Measurements from ENCODE around the gene AMZ2.
"Not testable (repeated sequence)": the region's sequence is repeated elsewhere in the genome, so short reads cannot be mapped to it uniquely, and the experiment has no call there.

The AMZ2 gene

DNA sequence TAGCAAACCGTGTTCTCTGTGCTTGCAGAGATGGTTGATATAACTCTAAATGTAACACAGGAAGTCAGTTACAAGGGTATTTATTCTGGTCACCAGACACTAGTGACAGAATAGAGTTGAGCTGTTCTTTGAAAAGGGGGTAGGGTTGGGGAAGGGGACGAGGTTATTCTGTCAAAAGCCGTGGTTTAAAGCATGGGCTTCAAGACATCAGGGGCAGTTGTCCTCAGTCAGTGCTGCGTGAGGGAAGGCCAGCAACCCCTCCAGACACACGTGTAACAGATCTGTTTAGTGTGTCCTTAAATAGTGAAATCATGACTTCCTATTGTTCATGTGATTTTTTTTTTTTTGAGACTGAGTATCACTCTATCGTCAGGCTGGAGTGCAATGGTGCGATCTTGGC lies 5.6 kb downstream of the AMZ2 start:
- DNase-seq (ENCODE audit: low read depth) = not testable (repeated sequence)

DNA sequence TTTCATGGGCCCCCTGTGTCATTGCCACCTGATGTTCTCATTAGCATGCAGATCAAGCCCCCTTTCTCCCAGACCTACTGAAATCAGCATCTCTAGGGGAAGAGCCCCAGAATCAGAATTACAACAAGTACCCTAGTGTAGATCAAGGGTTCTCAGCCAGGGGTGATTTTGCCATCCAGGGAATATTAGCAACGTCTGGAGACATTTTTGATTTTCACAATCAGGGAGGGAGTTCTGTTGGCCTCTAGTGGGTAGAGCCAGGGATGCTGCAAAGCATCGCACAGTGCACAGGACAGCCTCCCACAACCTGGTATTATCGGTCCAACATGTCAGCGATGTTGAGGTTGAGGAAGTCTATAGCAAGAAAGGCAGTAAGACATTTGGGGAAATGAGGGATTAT lies 7.3 kb downstream of the AMZ2 start:
- DNase-seq (ENCODE audit: low read depth) = no peak

DNA sequence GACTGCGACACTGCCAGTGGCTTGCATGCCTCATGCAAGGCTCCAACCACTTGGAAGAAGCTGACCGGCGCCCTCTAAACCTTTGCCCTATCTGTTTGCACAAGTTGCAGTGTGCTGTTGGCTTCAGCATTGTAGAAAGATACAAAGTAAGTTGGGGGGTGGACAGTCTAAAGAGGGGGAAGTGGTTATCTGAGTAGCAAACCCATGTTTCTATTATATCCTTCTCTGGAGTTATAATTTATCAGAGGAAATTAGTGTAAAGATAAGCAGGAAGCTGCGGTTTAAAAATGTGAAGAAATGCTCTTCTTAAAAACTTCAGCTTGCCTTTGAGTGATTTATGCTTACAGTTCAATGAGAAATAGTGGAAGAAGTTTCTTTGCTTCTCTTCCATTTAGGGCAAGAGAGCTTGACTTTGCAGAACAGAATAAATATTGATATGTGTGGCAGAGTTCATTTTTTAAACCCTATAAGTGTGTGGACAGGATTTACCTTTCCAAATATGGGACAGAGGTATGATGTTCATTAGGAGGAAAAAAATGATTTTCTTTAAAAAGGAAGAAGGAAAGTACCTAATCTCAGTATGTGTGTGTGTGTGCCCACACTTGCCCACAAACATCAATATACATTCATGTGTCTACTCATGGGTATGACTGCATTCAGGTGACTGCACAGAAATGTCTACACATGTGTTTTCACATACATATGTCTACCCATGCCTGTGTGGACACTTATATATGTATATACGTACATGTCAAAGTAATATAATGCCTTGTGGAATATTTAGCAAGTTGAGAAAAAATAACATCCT lies 8.1 kb downstream of the AMZ2 start:
- DNase-seq (ENCODE audit: low read depth) = no peak

DNA sequence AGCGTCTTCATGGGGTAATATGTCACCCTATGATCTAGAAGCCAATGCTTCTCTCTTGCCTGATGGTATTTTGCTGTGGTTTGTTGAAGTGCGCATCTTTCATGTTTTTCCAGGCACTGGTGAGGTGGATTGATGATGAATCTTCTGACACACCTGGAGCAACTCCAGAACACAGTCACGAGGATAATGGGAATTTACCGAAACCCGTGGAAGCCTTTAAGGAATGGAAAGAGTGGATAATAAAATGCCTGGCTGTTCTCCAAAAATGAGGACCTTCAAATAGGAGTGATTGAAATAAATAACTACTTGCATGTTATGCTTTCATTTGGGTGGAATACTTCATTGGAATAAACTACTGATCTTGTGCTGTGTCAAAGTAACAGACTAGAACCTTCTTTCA lies 8.9 kb downstream of the AMZ2 start:
- DNase-seq (ENCODE audit: low read depth) = not testable (repeated sequence)

DNA sequence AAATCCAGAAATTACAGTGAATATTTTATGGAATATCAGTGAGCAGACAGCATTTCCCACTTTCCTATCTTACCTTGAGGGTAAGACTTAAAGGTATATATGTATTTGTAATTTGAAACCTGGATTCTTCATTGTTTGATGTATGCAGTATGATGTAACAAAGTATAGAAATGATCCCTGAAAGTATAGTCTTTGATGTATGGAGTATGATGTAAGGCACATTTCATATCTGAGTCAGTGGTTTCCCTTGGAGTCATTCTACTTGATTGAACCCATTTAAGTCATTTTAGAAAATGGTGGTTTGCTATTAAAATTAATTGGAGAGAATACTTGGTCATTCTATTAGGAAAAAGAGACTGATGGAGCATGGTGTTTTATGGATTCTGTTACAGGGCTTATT lies 10.1 kb downstream of the AMZ2 start:
- no peak for DNase-seq (ENCODE audit: low read depth)

DNA sequence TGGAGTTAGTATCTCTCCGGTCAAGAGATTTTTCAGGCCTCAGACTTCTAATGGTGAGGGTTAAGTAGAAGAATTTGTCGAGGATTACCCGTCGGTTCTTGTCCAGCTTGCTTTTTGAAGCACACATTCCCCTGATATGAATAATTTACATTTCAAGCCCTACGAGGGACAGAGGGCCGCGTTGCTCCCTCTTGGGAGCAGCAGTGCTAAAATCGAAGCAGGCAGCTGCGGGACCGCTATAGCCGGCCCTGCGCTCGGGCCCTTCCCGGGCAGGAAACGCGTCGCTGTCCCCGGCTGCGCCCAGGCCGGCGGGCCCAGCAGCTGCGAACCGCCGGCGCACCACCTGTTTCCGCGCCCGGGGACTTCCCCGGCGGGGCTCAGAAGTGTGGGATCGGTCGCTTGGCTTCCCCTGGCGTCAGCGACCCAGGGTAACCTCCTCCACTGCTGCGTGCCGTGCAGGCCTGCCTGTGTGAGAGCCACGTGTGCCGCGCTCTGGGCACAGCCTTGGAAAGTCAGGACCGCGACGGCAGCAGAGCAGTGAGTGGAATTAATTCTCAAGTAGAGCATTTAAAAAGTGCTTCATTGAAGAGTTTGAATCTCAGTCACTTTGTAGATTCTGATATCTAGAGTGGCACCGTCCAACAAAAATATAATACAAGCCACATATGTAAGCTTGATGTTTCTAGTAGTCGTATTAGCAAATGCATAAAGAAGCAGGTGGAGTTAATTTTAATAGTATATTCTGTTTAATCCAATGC lies 11.2 kb downstream of the AMZ2 start:
- DNase-seq (ENCODE audit: low read depth) = peak; percentile 58

DNA sequence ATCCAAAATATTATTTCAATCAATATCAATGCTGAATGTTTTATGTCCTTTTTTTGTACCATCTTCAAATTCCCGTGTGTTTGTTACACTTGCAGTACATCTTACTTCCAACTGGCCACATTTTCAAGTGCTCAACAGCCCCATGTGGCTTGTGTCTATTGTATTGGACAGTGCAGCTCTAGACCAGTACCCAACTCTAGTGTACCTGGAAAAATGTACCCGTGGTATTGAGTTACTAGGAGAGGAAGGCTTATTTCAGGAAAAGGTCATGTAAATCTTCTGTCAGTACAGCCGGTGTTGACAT lies 11.8 kb downstream of the AMZ2 start:
- DNase-seq (ENCODE audit: low read depth) = not testable (repeated sequence)

DNA sequence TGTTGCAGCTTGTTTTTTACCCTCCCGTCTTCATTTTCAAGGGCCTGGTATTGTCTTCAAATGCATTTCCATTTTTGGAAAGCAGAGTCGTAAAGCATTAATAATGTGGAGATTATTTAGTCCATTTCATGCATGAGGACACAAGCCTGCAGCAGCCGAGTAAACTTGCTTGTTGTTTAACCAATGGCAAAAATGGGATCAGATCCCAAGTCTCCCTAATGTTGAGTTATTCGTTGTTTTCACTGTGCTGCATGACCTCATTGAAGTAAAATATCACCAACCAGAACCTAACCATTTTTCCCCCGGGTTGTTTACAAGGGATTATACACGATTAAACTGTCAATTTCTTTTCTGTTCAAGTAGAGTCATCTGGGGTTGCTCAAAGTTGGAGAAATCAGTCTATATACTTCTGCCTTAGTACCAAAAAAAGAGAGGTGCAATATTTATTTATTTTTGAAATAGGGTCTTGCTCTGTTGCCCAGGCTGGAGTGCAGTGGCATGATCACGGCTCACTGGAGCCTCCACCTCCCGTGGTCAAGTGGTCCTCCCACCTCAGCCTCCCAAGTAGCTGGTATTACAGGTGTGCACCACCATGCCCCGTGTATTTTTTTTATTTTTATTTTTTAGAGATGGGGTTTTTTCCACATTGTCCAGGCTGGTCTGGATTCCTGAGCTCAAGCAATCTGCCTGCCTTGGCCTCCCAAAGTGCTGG lies 12.4 kb downstream of the AMZ2 start:
- no peak for DNase-seq (ENCODE audit: low read depth)

DNA sequence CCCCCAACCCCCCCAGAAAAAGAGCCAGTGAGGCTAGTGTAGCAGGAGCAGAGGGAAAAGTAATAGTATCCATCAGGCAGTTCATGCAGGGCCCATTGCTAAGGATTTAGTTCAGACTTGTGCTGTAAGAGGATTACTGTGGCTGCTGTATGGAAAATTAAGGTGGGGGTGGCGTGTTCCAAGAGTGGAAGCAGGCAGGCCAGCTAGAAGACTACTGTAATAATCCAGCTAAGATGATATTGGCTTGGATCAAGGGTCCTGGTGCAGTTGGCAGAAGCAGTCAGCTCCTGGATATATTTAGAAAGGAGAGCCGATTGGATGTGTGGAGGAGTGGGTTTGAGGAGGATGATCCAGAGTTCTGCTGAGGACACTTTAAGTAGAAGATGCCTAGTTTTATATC lies 14.6 kb downstream of the AMZ2 start:
- not testable (repeated sequence) for DNase-seq (ENCODE audit: low read depth)

DNA sequence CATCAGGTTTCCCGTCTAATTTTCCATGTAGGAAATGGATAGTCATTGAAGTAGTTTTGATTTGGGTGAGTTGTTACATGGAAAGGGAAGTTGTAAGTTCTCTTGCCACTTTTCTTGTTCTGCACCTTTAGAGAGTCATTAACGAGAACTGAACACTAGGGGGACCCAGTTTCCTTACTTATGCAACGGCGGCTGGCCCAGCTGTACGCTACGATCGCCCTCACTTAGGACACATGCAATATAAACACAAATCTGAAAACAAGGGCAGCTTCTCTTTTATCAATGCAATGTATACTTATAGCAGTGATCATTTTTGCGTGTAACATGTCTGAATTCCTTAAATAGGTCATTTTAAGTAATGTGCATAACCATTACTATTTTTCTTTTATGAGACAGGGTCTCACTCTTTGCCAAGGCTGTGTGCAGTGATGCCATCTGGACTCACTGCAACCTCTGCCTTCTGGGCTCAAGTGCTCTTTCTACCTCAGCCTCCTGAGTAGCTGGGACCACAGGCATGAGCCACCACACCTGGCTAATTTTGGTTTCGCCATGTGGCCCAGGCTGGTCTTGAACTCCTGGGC lies 15.3 kb downstream of the AMZ2 start:
- not testable (repeated sequence) for DNase-seq (ENCODE audit: low read depth)

DNA sequence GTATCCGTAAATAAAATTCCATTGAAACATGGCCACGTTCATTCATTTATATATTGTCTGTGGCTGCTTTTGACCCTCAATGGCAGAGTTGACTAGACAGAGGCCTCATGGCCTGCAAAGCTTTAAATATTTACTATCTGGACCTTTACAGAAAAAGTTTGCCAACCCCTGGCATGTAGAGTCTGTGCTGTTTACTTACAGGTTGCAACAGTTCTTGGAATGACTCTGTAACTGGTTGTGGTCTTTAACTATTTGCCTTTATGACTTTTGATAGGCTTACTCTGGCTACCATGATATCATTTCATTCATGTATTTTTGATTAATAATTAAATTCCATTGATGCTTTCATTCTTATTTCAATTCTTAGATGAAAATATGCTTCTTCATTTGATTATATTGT lies 18.0 kb downstream of the AMZ2 start:
- DNase-seq (ENCODE audit: low read depth) = not testable (repeated sequence)

DNA sequence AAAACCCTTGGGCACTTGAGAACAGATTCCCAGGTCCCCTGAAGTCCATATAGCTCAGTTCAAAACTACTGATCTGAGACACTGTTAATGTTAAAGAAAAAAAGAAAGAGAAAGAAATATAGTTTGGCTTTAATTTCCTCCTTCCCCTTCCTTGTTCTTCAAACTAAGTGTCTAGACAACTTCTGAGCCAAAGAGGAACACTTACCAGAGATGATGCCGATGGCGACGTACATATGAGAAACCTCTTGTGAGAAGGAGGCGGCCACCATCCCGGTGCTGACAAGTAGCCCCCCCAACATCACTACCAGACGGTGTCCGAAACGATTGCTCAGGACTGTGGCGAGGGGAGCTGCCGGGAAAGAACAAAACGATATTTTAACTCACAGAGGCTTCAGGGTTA lies 25.9 kb downstream of the AMZ2 start:
- DNase-seq (ENCODE audit: low read depth) = no peak

DNA sequence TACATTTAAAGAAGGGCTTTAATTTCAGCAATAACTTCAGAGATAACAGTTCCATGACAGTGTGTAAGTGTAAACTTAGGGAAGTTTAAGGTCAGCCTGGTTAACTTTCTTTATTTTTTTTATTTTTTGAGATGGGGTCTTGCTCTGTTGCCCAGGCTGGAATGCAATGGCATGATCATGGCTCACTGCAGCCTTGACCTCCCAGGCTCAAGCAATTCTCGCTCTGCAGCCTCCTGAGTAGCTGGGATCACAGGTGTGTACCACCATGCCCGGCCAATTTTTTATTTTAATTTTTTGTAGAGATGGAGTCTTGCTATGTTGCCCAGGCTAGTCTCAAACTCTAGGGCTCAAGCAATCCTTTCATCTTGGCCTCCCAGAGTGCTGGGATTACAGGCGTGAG lies 28.5 kb downstream of the AMZ2 start:
- DNase-seq (ENCODE audit: low read depth) = not testable (repeated sequence)

DNA sequence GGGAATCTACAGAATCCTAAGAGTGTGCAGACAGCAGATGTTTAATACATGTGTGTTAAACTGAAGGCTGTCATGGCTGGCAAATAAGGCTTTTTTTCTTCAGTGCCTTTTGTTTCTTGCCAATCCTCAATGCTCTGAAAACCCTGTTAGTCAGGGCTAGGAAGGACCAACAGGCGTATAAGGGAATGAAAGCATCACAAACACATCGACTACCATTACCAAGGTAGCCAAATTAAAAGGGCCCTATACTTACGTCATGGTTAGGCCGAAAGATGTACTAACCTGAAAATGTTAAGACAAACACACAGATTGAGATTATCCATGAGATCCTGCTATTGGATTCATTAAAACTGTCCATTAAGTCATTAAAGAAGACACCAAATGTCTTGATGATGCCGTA lies 30.0 kb downstream of the AMZ2 start:
- DNase-seq (ENCODE audit: low read depth) = no peak

DNA sequence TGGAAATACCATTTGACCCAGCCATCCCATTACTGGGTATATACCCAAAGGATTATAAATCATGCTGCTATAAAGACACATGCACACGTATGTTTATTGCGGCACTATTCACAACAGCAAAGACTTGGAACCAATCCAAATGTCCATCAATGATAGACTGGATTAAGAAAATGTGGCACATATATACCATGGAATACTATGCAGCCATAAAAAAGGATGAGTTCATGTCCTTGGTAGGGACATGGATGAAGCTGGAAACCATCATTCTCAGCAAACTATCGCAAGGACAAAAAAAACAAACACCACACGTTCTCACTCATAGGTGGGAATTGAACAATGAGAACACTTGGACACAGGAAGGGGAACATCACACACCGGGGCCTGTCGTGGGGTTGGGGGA lies 34.1 kb downstream of the AMZ2 start:
- not testable (repeated sequence) for DNase-seq (ENCODE audit: low read depth)

DNA sequence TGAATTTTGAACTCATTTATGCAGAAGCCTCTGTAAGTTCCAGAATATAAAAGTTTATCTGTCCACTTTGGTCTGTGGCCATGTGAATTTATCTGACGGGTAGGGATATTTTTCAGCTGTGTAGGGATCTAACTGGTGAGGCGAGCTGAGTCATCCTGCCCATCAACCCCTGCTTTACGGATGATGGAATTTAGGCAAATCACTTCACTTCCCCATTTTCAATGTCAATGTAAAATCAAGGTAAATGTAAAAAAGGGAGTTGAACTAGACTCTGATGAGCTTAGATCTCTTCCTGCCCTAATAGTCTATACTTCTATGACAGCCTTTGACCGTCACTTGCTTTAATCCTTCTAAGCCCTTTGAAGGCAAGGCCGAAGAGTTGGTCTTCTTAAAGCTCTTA lies 40.5 kb downstream of the AMZ2 start:
- no peak for DNase-seq (ENCODE audit: low read depth)

DNA sequence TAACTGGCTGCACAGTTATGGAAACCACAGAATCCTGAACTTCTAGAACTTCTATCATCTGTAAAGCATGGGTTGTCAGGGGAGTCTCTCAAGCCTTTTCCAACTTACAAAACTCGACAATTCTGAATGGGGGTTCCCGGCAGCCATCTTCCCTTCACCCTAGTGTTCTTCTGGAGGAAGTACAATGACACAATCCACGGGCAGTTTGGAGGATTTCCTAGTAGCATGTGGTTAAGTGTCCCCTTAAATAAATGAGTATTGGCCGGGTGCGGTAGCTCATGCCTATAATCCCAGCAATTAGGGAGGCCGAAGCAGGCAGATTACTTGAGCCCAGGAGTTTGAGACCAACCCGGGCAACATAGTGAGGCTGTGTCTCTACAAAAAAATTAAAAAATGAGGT lies 41.0 kb downstream of the AMZ2 start:
- no peak for DNase-seq (ENCODE audit: low read depth)

DNA sequence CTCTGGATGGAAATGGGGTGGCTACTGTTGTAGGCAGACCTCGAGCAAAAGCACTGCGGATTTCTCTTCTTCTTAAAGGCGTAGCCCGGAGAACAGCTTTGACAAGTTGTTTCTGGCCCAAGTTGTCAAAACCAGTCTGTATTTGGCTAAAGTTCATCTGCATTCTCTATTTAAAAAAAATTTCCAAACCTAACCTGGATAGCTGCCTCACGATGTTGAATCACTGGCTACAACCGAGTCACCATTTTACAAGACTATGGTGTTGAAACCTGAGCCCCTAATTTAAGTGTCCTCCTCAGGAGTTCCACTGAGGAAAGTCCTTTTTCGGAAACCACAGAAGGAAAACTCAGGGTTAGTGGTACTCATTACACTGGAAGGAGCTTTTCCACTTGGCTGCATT lies 41.6 kb downstream of the AMZ2 start:
- no peak for DNase-seq (ENCODE audit: low read depth)

DNA sequence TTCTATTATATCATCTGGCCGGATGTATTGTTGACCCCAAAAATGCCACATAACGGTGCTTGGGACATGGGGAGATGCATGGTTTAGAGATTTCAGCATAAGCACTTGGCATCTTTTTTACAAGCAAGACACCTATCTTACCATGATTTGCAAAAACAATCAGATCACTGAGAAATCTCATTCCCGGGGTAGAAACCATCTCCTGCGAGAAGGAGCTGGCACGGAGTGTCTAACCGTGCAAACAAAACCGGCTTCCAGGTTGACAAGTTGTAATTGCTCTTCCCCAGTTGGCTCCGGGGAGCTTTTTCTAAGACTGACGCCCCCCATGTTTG lies 42.1 kb downstream of the AMZ2 start:
- DNase-seq (ENCODE audit: low read depth) = no peak

DNA sequence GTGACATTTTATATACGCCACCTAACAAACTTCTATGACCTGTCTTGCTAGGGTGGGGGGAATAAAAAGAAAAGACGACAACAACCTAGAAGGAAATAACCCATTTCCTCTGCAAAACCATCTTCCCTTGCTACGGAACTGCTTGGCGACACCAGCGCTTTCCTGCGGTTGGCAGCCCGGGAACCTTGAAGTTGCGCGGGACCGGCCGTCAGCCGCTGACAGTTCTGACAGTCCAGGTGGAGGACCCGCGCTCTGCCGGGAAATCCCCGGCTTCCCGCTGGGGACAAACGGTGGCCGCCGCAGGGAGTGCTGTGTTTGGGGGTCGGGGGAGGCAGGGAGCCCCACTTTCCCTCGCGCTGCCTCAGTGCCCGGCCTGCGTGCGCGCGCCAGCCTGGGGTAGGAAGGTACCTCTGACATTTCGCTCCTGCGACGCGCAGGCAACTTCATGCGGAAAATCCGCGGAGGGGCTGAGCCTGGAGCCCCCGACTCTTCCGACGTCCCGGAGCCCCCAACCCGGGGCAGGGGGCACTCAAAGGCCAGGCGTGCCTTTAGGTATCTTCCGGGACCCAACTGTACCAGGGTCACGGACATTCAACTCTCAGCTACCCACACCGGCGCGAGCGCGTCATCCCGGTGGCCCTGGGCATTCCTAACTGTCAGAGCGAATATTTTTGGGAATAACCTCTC lies 42.6 kb downstream of the AMZ2 start:
- DNase-seq (ENCODE audit: low read depth) = peak; percentile 45

DNA sequence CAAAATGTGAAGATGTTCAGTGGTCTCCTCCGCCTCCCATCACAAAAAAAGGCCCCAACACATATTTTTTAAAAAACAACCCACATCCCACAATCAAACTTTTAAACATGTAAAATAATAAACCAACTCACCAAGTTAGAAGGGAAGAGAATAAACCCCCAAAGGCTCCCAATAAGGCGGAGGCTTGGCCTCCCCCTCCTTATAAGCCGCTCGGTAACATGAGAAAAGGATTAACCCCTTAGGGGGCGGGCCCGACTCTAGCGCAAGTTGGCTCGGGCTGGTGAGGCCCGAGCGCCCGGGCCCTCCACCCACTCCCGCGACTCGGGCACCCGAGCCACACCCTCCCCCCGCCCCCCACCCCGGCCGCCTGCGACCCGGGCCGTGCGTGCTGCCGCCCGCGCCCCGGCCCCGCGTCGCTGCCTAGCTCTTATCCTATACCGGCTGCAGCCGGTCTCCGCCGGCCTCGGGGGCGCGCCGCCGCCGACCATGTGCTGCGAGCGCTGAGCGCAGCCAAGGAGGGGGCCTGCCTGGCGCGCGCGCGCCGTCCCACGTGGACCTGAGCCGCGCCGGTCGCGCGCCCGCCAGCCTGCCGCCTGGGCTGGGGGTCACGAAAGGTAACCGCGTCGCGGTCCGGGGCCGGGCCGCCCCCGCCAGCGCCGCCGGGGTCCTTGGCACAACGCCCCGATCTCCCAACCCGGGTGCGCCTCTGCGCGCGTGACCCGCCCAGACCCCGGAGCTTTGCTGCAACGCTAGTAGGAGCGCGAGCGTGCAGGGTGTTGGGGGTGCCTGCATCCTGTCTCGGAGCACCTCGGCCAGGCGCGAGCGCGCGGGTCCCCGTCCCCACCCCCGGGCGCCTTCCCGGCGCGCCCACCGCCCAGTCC lies 43.4 kb downstream of the AMZ2 start, which contains the start of the genes ARSG and SLC16A6:
ARSG (plus strand) TSS at position 541 of the 881 bp plus-strand sequence. CDS start 15,999 bp downstream, outside the sequence.
SLC16A6 (minus strand) TSS at position 173 of the 881 bp plus-strand sequence. CDS start 12,807 bp downstream, outside the sequence.
- peak; percentile 72 for DNase-seq (ENCODE audit: low read depth)
